ENCODE results near the gene ST8SIA1. TPM values are rescaled to one million over a fixed set of nuclear protein-coding genes. Genes with fewer than 3 reads are reported as not detected.
"Not testable (repeated sequence)": the region's sequence is repeated elsewhere in the genome, so short reads cannot be mapped to it uniquely, and the experiment has no call there.

The ST8SIA1 gene
- total RNA-seq: under 1 TPM in 1 of 2 donors, not detected in 1; under 0.01 TPM

- Histone ChIP-seq H3K9me3 (no peaks in the 10 kb centered on the region), H3K4me3 (peak within 1 kb of the TSS in 1 of 2 donors; percentile 35), H3K27ac (no peak within 1 kb of the TSS), H3K27me3 (peaks cover 3 to 15% of the 10 kb centered on the region in 2 donors), H3K4me1 (peaks cover 19% of the 10 kb centered on the region), H3K36me3 (replicated peaks in 1 of 2; ENCODE audit: insufficient read depth in 1 of 2, low read depth in 2 of 2) (no peaks in the 10 kb centered on the region)
- WGBS, 2 donors: 1 to 2% methylated on average over 36 to 39 of the region's 70 CpGs
- DNase-seq (peak; percentile 15 to 31 (median 18)), ATAC-seq (peak; percentile 57)
- intact Hi-C loops (cut with DNase I): no loop called here
- TF ChIP-seq POLR2A (IDR thresholded peaks at IDR 0.05) (no peak), CTCF (IDR thresholded peaks at IDR 0.05) (no peak)
Measured at GRCh38 chr12:22334410-22335100, at the start of gene ST8SIA1. TSS of gene ST8SIA1 (minus strand) at chr12:22334707. CDS start at chr12:22334232, 475 bp downstream.

- intact Hi-C loops (cut with DNase I): no loop called here
- Histone ChIP-seq H3K9me3 (no peaks in the 10 kb centered on the region), H3K36me3 (replicated peaks in 1 of 2; ENCODE audit: insufficient read depth in 1 of 2, low read depth in 2 of 2) (no peaks in the 10 kb centered on the region), H3K4me3 (no peak overlapping the region), H3K4me1 (no peaks in the 10 kb centered on the region), H3K27ac (no peak overlapping the region), H3K27me3 (no peaks in the 10 kb centered on the region)
- no peak for DNase-seq
- TF ChIP-seq CTCF (IDR thresholded peaks at IDR 0.05) (no peak), POLR2A (IDR thresholded peaks at IDR 0.05) (no peak)
- no peak for ATAC-seq
- 57 to 77% methylated on average over 3 of the region's 3 CpGs for WGBS, 2 donors
Measured at GRCh38 chr12:22380031-22380430, 45.5 kb upstream of the ST8SIA1 start.

- Histone ChIP-seq H3K4me3 (no peak overlapping the region), H3K9me3 (no peaks in the 10 kb centered on the region), H3K4me1 (no peaks in the 10 kb centered on the region), H3K27ac (no peak overlapping the region), H3K36me3 (replicated peaks in 1 of 2; ENCODE audit: insufficient read depth in 1 of 2, low read depth in 2 of 2) (no peaks in the 10 kb centered on the region), H3K27me3 (no peaks in the 10 kb centered on the region)
- DNase-seq (no peak), ATAC-seq (no peak)
- WGBS, 2 donors: 45 to 68% methylated on average over 4 of the region's 4 CpGs
- intact Hi-C loops (cut with DNase I): no loop called here
- TF ChIP-seq POLR2A (IDR thresholded peaks at IDR 0.05): no peak
Measured at GRCh38 chr12:22377731-22378496, 43.4 kb upstream of the ST8SIA1 start.

- WGBS, 2 donors: 88 to 94% methylated on average over 26 to 31 of the region's 44 CpGs
- ATAC-seq; H3K9me3 ChIP-seq; H3K36me3 ChIP-seq (replicated peaks in 1 of 2; ENCODE audit: insufficient read depth in 1 of 2, low read depth in 2 of 2); DNase-seq; H3K4me1 ChIP-seq; intact Hi-C loops (cut with DNase I); H3K27me3 ChIP-seq; H3K27ac ChIP-seq; H3K4me3 ChIP-seq: not testable (repeated sequence)
Measured at GRCh38 chr12:22376596-22377150, 42.2 kb upstream of the ST8SIA1 start.

- H3K36me3 ChIP-seq (replicated peaks in 1 of 2; ENCODE audit: insufficient read depth in 1 of 2, low read depth in 2 of 2): no peaks in the 10 kb centered on the region
- WGBS, 2 donors: 35 to 55% methylated on average over 2 of the region's 2 CpGs
- no peak for ATAC-seq
- no peak for DNase-seq
- no peaks in the 10 kb centered on the region for H3K27me3 ChIP-seq
- TF ChIP-seq CTCF (IDR thresholded peaks at IDR 0.05) (no peak), POLR2A (IDR thresholded peaks at IDR 0.05) (no peak)
- no peak overlapping the region for H3K4me3 ChIP-seq
- no peaks in the 10 kb centered on the region for H3K9me3 ChIP-seq
- no peak overlapping the region for H3K27ac ChIP-seq
- H3K4me1 ChIP-seq: no peaks in the 10 kb centered on the region
- intact Hi-C loops (cut with DNase I): no loop called here
Measured at GRCh38 chr12:22374508-22374907, 40.0 kb upstream of the ST8SIA1 start.

All from body of pancreas (tissue), 4 donors.